ENCODE results near the gene KCNAB1.
A peak's percentile ranks its signal among the peaks of the same experiment; 100 is the strongest.

Gene KCNAB1

GRCh38 chr3:156416846-156417558, 296.6 kb downstream of the KCNAB1 start:
- peak; percentile 99 for FAIRE-seq

- peak; percentile 43 for FAIRE-seq
These were observed 297.3 kb downstream of the KCNAB1 start for GRCh38 chr3:156417559-156418132.

- no peak for FAIRE-seq
These were observed 298.1 kb downstream of the KCNAB1 start for GRCh38 chr3:156418428-156418827.

- no peak for FAIRE-seq
These were observed 301.2 kb downstream of the KCNAB1 start for GRCh38 chr3:156421534-156421933.

GRCh38 chr3:156424758-156425157, 304.4 kb downstream of the KCNAB1 start:
- no peak for FAIRE-seq

GRCh38 chr3:156425651-156426050, 305.3 kb downstream of the KCNAB1 start:
- FAIRE-seq: no peak

GRCh38 chr3:156429125-156429524, 308.7 kb downstream of the KCNAB1 start:
- FAIRE-seq: no peak

- no peak for FAIRE-seq
These were observed 311.2 kb downstream of the KCNAB1 start for GRCh38 chr3:156431334-156432124.

- FAIRE-seq: no peak
These were observed 312.2 kb downstream of the KCNAB1 start for GRCh38 chr3:156432563-156432962.

GRCh38 chr3:156433138-156433537, 312.8 kb downstream of the KCNAB1 start:
- no peak for FAIRE-seq

- no peak for FAIRE-seq
These were observed 313.5 kb downstream of the KCNAB1 start for GRCh38 chr3:156433910-156434309.

- FAIRE-seq: no peak
These were observed 314.5 kb downstream of the KCNAB1 start for GRCh38 chr3:156434921-156435320.

- no peak for FAIRE-seq
These were observed 322.7 kb downstream of the KCNAB1 start for GRCh38 chr3:156443079-156443478.

GRCh38 chr3:156445117-156446090, 325.0 kb downstream of the KCNAB1 start:
- FAIRE-seq: no peak

GRCh38 chr3:156448300-156448699, 327.9 kb downstream of the KCNAB1 start:
- FAIRE-seq: no peak

GRCh38 chr3:156449710-156450574, 329.6 kb downstream of the KCNAB1 start:
- peak; percentile 91 for FAIRE-seq

GRCh38 chr3:156455839-156456238, 335.5 kb downstream of the KCNAB1 start:
- no peak for FAIRE-seq

- no peak for FAIRE-seq
These were observed 336.4 kb downstream of the KCNAB1 start for GRCh38 chr3:156456771-156457224.

- no peak for FAIRE-seq
These were observed 339.1 kb downstream of the KCNAB1 start for GRCh38 chr3:156459434-156459833.

- no peak for FAIRE-seq
These were observed 339.8 kb downstream of the KCNAB1 start for GRCh38 chr3:156460206-156460611.

GRCh38 chr3:156461889-156462288, 341.5 kb downstream of the KCNAB1 start:
- no peak for FAIRE-seq

- FAIRE-seq: no peak
These were observed 342.7 kb downstream of the KCNAB1 start for GRCh38 chr3:156463123-156463522.
